OCI-M1 (cell line): ENCODE data around the gene ROBO1.
"Not testable (repeated sequence)": the region's sequence is repeated elsewhere in the genome, so short reads cannot be mapped to it uniquely, and the experiment has no call there.

Experiments
- DNase-seq: peaks from one replicate; lab custom pipeline; 2025; lab: John Stamatoyannopoulos, UW

ROBO1 gene

GRCh38 chr3:79767905-79768267 lies at the start of gene ROBO1:
ROBO1 (minus strand) TSS chr3:79767998.
- no peak for DNase-seq

DNA sequence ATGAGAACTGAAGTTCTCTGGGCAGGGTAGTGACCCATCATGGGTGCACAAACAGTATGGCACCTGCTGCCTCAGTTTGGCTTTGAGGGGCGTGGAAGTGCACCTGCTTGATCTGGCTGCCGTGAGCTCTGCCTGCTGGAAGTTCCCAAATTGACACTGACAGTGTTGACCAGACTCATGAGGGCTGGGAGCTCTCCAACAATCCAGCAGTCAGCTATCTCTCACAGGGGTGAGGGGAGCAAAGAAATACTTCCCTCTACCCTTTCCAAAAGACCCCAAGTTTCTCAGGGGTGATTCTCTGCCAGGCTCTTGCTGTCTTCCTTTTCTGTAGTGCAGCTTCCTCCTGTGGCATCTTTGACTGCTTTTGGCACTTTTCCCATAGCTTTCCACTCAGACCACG lies 49.4 kb upstream of the ROBO1 start:
- no peak for DNase-seq

DNA sequence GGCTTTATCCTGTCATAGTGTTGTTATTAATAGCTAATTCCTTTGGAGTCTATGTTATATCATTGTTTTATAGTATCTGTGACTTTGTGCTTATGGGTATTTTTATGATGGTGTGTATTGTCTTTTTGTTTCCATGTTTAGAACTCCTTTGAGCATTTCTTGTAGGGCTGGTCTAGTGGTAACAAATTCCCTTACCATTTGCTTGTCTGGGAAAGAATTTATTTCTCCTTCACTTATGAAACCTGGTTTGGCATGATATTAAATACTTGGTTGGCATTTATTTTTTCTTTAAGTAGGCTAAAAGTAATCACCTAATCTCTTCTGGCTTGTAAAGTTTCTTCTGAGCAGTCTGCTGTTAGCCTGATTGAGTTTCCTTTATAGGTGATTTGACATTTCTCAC lies 47.7 kb upstream of the ROBO1 start:
- DNase-seq = no peak

DNA sequence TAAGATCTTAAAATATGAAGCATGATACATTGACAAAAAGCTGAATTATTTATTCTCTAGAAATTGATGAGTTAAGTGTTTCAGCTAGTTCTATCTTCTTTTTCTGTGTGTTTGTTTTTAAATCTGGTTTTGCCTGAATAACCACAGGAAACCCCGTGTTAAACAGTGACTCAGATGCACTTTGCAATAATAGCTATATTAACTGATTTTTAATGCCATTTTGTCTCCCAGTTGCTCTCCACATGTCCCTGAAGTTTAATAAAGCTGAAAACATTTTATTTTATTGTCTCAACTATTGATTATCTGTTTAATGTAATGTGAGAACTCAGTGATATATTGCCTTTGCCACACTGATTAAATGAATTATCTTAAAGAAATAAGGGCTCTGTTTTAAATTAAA lies 42.8 kb upstream of the ROBO1 start:
- no peak for DNase-seq

GRCh38 chr3:79810092-79810491 lies 42.3 kb upstream of the ROBO1 start:
- DNase-seq = no peak

- no peak for DNase-seq
Measured at GRCh38 chr3:79809106-79809505, 41.3 kb upstream of the ROBO1 start.

DNA sequence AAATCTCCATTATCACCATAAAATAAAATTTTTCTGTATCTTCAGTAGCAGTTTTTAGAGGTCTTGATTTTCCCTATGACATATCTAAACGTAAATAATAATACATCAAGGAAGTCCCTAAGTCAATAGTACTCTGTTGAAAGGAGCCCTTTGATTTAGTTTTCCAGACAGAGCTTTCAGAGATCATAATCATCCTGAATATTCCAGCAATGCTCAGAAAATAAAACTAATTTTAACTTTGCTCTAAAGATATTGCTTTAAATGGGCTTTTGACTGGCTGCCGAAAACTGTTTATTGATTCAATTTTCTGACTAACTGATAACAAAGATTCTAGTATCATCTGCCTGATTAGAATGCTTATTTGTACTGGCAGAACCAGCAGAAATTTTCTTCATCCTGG lies 40.7 kb upstream of the ROBO1 start:
- no peak for DNase-seq

DNA sequence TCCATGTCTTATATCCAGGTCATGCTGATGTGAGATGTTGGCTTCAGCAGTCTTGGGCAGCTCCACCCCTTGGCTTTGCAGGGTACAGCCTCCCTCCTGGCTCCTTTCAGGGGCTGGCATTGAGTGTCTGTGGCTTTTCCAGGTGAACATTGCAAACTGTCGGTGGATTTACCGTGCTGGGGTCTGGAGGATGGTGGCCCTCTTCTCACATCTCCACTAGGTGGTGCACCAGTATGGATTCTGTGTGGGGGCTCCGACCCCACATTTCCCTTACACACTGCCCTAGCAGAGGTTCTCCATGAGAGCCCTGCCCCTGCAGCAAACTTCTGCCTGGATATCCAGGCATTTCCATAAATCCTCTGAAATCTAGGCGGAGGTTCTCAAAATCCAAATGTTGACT lies 22.4 kb upstream of the ROBO1 start:
- DNase-seq = not testable (repeated sequence)

- DNase-seq = no peak
Measured at GRCh38 chr3:79773291-79773690, 5.5 kb upstream of the ROBO1 start.

DNA sequence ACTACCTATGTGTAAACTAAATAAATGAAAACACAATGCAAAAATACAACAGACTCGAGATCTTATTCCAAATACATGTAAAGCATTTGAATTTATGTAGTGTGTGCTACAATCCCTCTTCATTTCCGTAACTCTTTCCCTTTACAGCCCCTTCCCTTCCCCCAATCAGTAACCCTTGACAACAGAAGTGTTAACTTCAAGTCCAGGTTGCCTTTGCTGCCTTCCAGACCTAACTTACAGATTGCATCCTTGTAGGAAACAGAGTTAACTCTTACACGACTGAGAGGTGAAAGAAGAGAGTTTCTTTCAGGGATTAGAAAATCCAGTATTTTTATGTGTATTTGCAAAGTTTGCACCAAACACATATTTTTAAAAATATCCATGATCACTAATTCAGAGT lies 1.4 kb upstream of the ROBO1 start:
- DNase-seq = no peak

GRCh38 chr3:79767194-79767904 lies 449 bp downstream of the ROBO1 start:
- no peak for DNase-seq

GRCh38 chr3:79766496-79767193 lies 1.2 kb downstream of the ROBO1 start:
- DNase-seq = no peak

GRCh38 chr3:79765911-79766310 lies 1.9 kb downstream of the ROBO1 start:
- DNase-seq = no peak

- DNase-seq = no peak
Measured at GRCh38 chr3:79761441-79761840, 6.4 kb downstream of the ROBO1 start.

DNA sequence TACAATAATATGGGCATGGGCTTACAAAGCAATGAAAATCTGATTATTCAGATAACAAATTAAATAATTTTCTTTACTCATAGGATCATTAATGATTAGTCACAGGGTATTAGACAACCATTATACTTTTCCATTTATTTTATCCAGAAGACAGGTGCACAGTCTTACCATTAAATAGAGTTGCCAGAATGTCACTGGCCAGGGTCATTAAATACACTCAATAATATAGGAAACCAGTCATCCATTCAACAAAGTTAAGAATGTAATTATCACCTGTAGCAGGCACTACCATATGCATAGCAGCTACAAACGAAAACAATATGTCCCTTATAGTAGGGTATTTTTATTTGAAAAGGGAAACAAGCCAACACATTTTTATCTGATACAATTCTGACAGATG lies 16.1 kb downstream of the ROBO1 start:
- no peak for DNase-seq

GRCh38 chr3:79737530-79737929 lies 30.3 kb downstream of the ROBO1 start:
- no peak for DNase-seq

GRCh38 chr3:79729096-79729495 lies 38.7 kb downstream of the ROBO1 start:
- peak; percentile 1 for DNase-seq

DNA sequence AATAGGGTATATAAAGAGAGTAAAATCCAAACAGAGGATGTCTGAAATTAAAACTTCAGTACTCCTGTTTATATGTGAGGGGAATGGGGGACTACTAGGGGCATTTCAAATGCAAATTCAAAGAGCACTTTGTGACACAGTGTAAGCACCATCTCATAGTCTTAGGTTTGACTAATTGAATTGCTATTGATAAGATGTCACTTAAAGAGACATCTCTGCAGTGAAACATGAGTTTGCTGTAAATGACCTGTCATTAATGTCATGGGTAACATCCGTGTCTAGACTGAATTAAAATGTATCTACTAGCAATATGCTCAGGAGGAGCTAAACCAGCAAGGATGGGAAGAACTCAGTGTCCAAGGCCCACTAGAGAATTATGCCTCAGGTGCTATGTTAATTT lies 41.0 kb downstream of the ROBO1 start:
- DNase-seq = no peak

- peak; percentile 52 for DNase-seq
Measured at GRCh38 chr3:79724206-79724605, 43.6 kb downstream of the ROBO1 start.

DNA sequence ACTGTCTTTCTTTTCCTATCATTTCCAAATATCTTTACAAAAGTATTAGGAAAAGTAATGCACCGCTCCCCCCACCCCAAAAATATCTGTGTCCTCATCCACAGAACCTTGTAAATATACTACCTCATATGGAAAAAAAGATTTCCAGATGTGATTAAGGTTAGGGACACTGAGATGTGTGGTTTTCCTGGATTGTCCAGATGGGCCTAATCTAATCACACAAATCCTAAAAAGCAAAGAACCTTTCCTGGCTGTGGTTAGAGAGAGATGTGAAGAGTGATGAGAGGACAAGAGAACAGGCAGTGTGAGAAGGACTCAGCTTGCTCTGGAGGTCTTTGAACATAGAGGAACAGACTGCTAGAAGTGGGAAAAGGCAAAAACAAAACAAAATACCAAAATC lies 77.7 kb downstream of the ROBO1 start:
- no peak for DNase-seq

DNA sequence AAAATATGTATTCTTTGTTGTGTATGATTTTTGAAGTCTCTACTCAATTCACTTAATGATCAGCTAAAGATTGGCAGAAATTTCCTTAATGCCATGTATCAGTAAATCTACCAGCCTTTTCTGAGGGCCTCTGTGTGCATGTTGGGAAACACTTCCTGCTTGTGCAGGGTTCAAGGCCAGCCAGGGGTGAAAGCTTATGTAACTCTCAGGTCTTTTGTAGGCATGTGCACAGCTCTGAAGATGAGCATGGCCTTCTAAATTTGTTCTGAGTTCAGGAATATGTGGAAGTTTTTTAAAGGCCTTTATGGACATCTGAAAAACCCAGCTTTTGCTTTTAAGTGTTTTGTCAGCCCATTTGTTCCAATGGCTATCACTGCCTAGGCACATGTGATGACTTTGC lies 82.7 kb downstream of the ROBO1 start:
- DNase-seq = no peak

DNA sequence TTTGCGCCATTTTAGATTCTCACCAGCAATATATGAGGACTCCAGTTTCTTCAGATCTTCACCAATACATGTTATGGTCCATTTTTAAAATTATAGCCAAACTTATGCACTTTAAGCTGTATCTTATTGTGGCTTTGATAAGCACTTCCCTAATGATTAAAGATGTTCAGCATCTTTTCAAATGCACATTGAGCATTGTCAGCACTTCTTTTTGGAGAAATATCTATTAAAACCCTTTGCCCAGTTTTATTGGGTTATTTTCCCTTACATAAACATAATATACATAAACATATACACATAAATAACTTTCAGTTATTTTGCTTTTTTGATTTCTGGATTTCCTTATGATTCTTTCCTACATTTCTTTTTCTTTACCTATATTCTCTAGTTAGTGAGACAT lies 83.8 kb downstream of the ROBO1 start:
- no peak for DNase-seq

DNA sequence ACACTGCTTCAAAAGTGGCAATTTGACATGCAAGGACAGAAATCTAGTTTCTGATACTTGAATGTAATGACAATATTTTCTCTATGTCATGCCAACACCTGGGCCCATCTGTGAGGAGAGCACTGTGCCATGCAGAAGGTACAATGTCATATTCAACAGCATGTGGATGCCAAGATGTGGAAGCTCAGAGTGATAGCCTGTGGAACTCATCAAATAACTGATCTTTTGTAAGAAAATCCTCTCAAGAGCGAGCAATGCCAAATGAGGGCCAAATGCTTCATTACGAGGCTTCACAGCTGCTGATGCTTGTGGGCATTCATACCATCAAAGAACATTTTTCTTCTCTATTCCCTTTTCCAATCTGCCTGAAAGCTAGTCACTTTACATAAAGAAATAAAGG lies 95.1 kb downstream of the ROBO1 start:
- DNase-seq = no peak

- DNase-seq = no peak
Measured at GRCh38 chr3:79672075-79672474, 95.7 kb downstream of the ROBO1 start.
